ENCODE results near the gene CAPN5. TPM values are rescaled to one million over a fixed set of nuclear protein-coding genes. Genes with fewer than 3 reads are reported as not detected.

The CAPN5 gene
- total and polyA plus RNA-seq, 2 donors: 1.5 to 3.0 TPM

DNA sequence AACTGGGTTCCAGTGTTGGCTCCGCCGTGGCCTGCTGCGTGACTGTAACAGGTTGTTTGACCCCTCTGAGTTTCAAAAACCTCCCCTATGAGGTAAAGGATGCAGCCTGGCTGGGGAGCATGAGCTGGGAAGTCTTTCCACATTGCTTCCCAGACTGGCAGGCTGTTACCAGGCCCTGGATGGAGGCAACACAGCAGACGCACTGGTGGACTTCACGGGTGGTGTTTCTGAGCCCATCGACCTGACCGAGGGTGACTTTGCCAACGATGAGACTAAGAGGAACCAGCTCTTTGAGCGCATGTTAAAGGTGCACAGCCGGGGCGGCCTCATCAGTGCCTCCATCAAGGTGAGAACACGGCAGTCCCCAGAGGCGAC is 47.3 kb downstream of the CAPN5 start:
- WGBS: 97% methylated on average over 13 of the region's 13 CpGs
- Histone ChIP-seq H3K27ac (ENCODE audit: low read depth in 1 of 2, low read length in 1 of 2) (no peak overlapping the region), H3K36me3 (ENCODE audit: control insufficient read depth in 2 of 2, insufficient read depth in 2 of 2, low read length in 1 of 2) (no peaks in the 10 kb centered on the region), H3K4me3 (ENCODE audit: low read length in 2 of 2) (no peak overlapping the region), H3K9me3 (ENCODE audit: control insufficient read depth in 2 of 2, insufficient read depth in 1 of 2, low read length in 1 of 2) (no peaks in the 10 kb centered on the region), H3K27me3 (ENCODE audit: control insufficient read depth in 2 of 2, insufficient read depth in 1 of 2, low read length in 1 of 2) (no peaks in the 10 kb centered on the region), H3K4me1 (ENCODE audit: control insufficient read depth in 2 of 2, insufficient read depth in 2 of 2, low read length in 2 of 2) (no peaks in the 10 kb centered on the region)
- no peak for DNase-seq (ENCODE audit: low read depth in 6 of 9, low spot score in 9 of 9)

DNA sequence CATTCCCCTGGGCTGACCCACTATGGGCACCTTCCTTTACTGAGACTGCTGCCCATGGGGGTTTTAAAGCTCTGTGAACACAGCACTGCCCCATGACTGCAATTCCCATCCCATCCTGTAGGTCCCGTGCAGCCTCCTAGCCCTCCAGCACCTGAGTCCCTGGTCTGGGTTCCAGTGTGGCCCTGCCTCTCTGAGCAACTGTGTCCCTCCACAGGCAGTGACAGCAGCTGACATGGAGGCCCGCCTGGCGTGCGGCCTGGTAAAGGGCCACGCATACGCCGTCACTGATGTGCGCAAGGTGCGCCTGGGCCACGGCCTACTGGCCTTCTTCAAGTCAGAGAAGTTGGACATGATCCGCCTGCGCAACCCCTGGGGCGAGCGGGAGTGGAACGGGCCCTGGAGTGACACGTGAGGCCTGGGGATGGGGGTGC is 48.4 kb downstream of the CAPN5 start:
- no peak for DNase-seq (ENCODE audit: low read depth in 6 of 9, low spot score in 9 of 9)
- H3K36me3 ChIP-seq (ENCODE audit: control insufficient read depth in 2 of 2, insufficient read depth in 2 of 2, low read length in 1 of 2): no peaks in the 10 kb centered on the region
- no peak overlapping the region for H3K4me3 ChIP-seq (ENCODE audit: low read length in 2 of 2)

GRCh38 chr11:77115956-77116355 is 49.2 kb downstream of the CAPN5 start:
- Histone ChIP-seq H3K36me3 (ENCODE audit: control insufficient read depth in 2 of 2, insufficient read depth in 2 of 2, low read length in 1 of 2) (no peaks in the 10 kb centered on the region), H3K27me3 (ENCODE audit: control insufficient read depth in 2 of 2, insufficient read depth in 1 of 2, low read length in 1 of 2) (no peaks in the 10 kb centered on the region), H3K27ac (ENCODE audit: low read depth in 1 of 2, low read length in 1 of 2) (no peak overlapping the region), H3K4me3 (ENCODE audit: low read length in 2 of 2) (no peak overlapping the region), H3K9me3 (ENCODE audit: control insufficient read depth in 2 of 2, insufficient read depth in 1 of 2, low read length in 1 of 2) (no peaks in the 10 kb centered on the region), H3K4me1 (ENCODE audit: control insufficient read depth in 2 of 2, insufficient read depth in 2 of 2, low read length in 2 of 2) (no peaks in the 10 kb centered on the region)
- DNase-seq (ENCODE audit: low read depth in 6 of 9, low spot score in 9 of 9): no peak
- 98% methylated on average over 15 of the region's 15 CpGs for WGBS

More for the DNA sequence above, 48.4 kb downstream of the CAPN5 start:
- Histone ChIP-seq H3K9me3 (ENCODE audit: control insufficient read depth in 2 of 2, insufficient read depth in 1 of 2, low read length in 1 of 2) (no peaks in the 10 kb centered on the region), H3K27ac (ENCODE audit: low read depth in 1 of 2, low read length in 1 of 2) (no peak overlapping the region), H3K27me3 (ENCODE audit: control insufficient read depth in 2 of 2, insufficient read depth in 1 of 2, low read length in 1 of 2) (no peaks in the 10 kb centered on the region), H3K4me1 (ENCODE audit: control insufficient read depth in 2 of 2, insufficient read depth in 2 of 2, low read length in 2 of 2) (no peaks in the 10 kb centered on the region)
- 98% methylated on average over 16 of the region's 16 CpGs for WGBS

GRCh38 chr11:77117492-77117891 is 50.7 kb downstream of the CAPN5 start:
- Histone ChIP-seq H3K36me3 (ENCODE audit: control insufficient read depth in 2 of 2, insufficient read depth in 2 of 2, low read length in 1 of 2) (no peaks in the 10 kb centered on the region), H3K27me3 (ENCODE audit: control insufficient read depth in 2 of 2, insufficient read depth in 1 of 2, low read length in 1 of 2) (no peaks in the 10 kb centered on the region), H3K4me3 (ENCODE audit: low read length in 2 of 2) (no peak overlapping the region), H3K9me3 (ENCODE audit: control insufficient read depth in 2 of 2, insufficient read depth in 1 of 2, low read length in 1 of 2) (no peaks in the 10 kb centered on the region), H3K27ac (ENCODE audit: low read depth in 1 of 2, low read length in 1 of 2) (no peak overlapping the region), H3K4me1 (ENCODE audit: control insufficient read depth in 2 of 2, insufficient read depth in 2 of 2, low read length in 2 of 2) (no peaks in the 10 kb centered on the region)
- WGBS: 96% methylated on average over 7 of the region's 7 CpGs
- no peak for DNase-seq (ENCODE audit: low read depth in 6 of 9, low spot score in 9 of 9)

DNA sequence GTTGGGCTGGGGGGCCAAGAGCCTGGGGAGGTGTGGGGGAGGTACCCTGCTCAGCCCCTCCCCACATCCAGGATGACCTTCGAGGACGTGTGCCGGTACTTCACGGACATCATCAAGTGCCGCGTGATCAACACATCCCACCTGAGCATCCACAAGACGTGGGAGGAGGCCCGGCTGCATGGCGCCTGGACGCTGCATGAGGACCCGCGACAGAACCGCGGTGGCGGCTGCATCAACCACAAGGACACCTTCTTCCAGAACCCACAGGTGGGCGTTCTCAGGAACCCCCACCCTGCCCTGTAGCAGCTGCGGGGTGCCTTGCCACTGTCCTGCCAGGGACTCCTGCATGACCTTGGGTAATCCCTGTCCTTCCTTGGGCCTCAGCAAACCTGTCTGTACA is 51.3 kb downstream of the CAPN5 start:
- 97% methylated on average over 17 of the region's 17 CpGs for WGBS

DNA sequence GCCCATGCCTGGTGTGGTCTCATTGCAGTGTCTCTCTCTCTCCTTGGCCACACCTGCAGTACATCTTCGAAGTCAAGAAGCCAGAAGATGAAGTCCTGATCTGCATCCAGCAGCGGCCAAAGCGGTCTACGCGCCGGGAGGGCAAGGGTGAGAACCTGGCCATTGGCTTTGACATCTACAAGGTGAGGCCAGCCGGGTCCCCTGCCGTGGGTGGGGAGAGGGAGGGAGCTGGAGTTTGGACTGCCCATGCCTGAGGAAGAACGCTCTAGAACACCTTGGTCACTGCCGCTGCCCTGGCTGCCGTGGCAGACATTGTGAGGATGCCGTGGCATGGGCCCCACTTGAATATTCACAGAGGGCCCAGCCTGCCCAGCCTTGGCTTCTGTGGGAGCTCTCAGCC is 52.2 kb downstream of the CAPN5 start:
- H3K9me3 ChIP-seq (ENCODE audit: control insufficient read depth in 2 of 2, insufficient read depth in 1 of 2, low read length in 1 of 2): no peaks in the 10 kb centered on the region
- no peaks in the 10 kb centered on the region for H3K27me3 ChIP-seq (ENCODE audit: control insufficient read depth in 2 of 2, insufficient read depth in 1 of 2, low read length in 1 of 2)
- H3K27ac ChIP-seq (ENCODE audit: low read depth in 1 of 2, low read length in 1 of 2): no peak overlapping the region
- no peaks in the 10 kb centered on the region for H3K36me3 ChIP-seq (ENCODE audit: control insufficient read depth in 2 of 2, insufficient read depth in 2 of 2, low read length in 1 of 2)
- 96% methylated on average over 12 of the region's 12 CpGs for WGBS
- H3K4me3 ChIP-seq (ENCODE audit: low read length in 2 of 2): no peak overlapping the region
- DNase-seq (ENCODE audit: low read depth in 6 of 9, low spot score in 9 of 9): no peak
- H3K4me1 ChIP-seq (ENCODE audit: control insufficient read depth in 2 of 2, insufficient read depth in 2 of 2, low read length in 2 of 2): no peaks in the 10 kb centered on the region

More for the DNA sequence above, 51.3 kb downstream of the CAPN5 start:
- Histone ChIP-seq H3K4me1 (ENCODE audit: control insufficient read depth in 2 of 2, insufficient read depth in 2 of 2, low read length in 2 of 2) (no peaks in the 10 kb centered on the region), H3K4me3 (ENCODE audit: low read length in 2 of 2) (no peak overlapping the region), H3K27ac (ENCODE audit: low read depth in 1 of 2, low read length in 1 of 2) (no peak overlapping the region), H3K27me3 (ENCODE audit: control insufficient read depth in 2 of 2, insufficient read depth in 1 of 2, low read length in 1 of 2) (no peaks in the 10 kb centered on the region), H3K9me3 (ENCODE audit: control insufficient read depth in 2 of 2, insufficient read depth in 1 of 2, low read length in 1 of 2) (no peaks in the 10 kb centered on the region), H3K36me3 (ENCODE audit: control insufficient read depth in 2 of 2, insufficient read depth in 2 of 2, low read length in 1 of 2) (no peaks in the 10 kb centered on the region)
- DNase-seq (ENCODE audit: low read depth in 6 of 9, low spot score in 9 of 9): no peak

GRCh38 chr11:77119531-77119936 is 52.8 kb downstream of the CAPN5 start:
- H3K9me3 ChIP-seq (ENCODE audit: control insufficient read depth in 2 of 2, insufficient read depth in 1 of 2, low read length in 1 of 2): no peaks in the 10 kb centered on the region
- no peaks in the 10 kb centered on the region for H3K27me3 ChIP-seq (ENCODE audit: control insufficient read depth in 2 of 2, insufficient read depth in 1 of 2, low read length in 1 of 2)
- no peak for DNase-seq (ENCODE audit: low read depth in 6 of 9, low spot score in 9 of 9)
- H3K27ac ChIP-seq (ENCODE audit: low read depth in 1 of 2, low read length in 1 of 2): no peak overlapping the region
- H3K4me1 ChIP-seq (ENCODE audit: control insufficient read depth in 2 of 2, insufficient read depth in 2 of 2, low read length in 2 of 2): no peaks in the 10 kb centered on the region
- over 99% methylated on average over 9 of the region's 9 CpGs for WGBS
- no peaks in the 10 kb centered on the region for H3K36me3 ChIP-seq (ENCODE audit: control insufficient read depth in 2 of 2, insufficient read depth in 2 of 2, low read length in 1 of 2)
- H3K4me3 ChIP-seq (ENCODE audit: low read length in 2 of 2): no peak overlapping the region

DNA sequence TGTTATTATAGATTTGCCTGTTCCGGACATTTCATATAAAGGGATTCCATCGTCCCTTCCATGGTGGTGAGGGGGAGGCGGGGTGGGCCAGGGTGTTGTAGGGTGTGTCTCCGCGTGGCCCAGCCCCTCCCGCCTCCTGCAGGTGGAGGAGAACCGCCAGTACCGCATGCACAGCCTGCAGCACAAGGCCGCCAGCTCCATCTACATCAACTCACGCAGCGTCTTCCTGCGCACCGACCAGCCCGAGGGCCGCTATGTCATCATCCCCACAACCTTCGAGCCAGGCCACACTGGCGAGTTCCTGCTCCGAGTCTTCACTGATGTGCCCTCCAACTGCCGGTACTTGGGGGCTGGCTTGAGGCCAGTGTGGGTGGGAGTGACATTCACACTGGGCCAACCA is 53.8 kb downstream of the CAPN5 start:
- Histone ChIP-seq H3K27me3 (ENCODE audit: control insufficient read depth in 2 of 2, insufficient read depth in 1 of 2, low read length in 1 of 2) (no peaks in the 10 kb centered on the region), H3K4me1 (ENCODE audit: control insufficient read depth in 2 of 2, insufficient read depth in 2 of 2, low read length in 2 of 2) (no peaks in the 10 kb centered on the region), H3K9me3 (ENCODE audit: control insufficient read depth in 2 of 2, insufficient read depth in 1 of 2, low read length in 1 of 2) (no peaks in the 10 kb centered on the region), H3K27ac (ENCODE audit: low read depth in 1 of 2, low read length in 1 of 2) (no peak overlapping the region), H3K4me3 (ENCODE audit: low read length in 2 of 2) (no peak overlapping the region), H3K36me3 (ENCODE audit: control insufficient read depth in 2 of 2, insufficient read depth in 2 of 2, low read length in 1 of 2) (no peaks in the 10 kb centered on the region)
- 98% methylated on average over 19 of the region's 19 CpGs for WGBS
- no peak for DNase-seq (ENCODE audit: low read depth in 6 of 9, low spot score in 9 of 9)

DNA sequence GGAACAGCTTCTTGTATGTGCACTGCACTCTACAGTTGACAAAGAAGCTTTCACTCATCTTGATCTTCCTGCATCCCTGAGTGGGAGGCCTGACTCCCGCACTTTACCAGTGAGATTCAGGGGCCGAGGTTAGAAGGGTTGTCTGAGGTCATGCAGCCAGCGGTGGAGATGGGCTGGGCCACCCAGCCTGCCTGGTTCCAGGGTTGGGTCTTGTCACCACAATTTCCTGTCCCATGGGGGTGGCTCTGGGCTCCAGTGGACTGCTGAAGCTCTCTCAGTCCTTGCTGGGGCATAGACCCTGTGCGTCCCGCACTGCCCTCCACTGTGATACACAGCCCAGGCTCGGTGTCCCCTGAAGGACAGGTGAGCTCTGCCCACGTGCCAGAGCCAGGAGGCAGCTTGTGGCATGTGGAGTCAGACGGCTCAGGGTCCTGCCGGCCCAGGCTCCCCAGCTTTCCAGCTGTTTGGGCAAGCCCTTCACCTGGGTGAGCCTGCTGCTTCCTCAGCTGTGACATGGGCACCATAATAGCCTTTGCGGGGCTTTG is 54.4 kb downstream of the CAPN5 start:
- Histone ChIP-seq H3K4me3 (ENCODE audit: low read length in 2 of 2) (no peak overlapping the region), H3K36me3 (ENCODE audit: control insufficient read depth in 2 of 2, insufficient read depth in 2 of 2, low read length in 1 of 2) (no peaks in the 10 kb centered on the region), H3K27ac (ENCODE audit: low read depth in 1 of 2, low read length in 1 of 2) (no peak overlapping the region), H3K27me3 (ENCODE audit: control insufficient read depth in 2 of 2, insufficient read depth in 1 of 2, low read length in 1 of 2) (no peaks in the 10 kb centered on the region), H3K9me3 (ENCODE audit: control insufficient read depth in 2 of 2, insufficient read depth in 1 of 2, low read length in 1 of 2) (no peaks in the 10 kb centered on the region), H3K4me1 (ENCODE audit: control insufficient read depth in 2 of 2, insufficient read depth in 2 of 2, low read length in 2 of 2) (no peaks in the 10 kb centered on the region)
- WGBS: 72% methylated on average over 10 of the region's 10 CpGs
- DNase-seq (ENCODE audit: low read depth in 6 of 9, low spot score in 9 of 9): no peak

Data from thymus (tissue), 11 donors.